HepG2 (cell line): ENCODE measurements around the gene ADIPOR2. TPM values are rescaled to one million over a fixed set of nuclear protein-coding genes. Genes with fewer than 3 reads are reported as not detected.

ENCODE experiments used
- AKAP8 ChIP-seq: sonication (generic); formaldehyde crosslinking; IDR thresholded peaks from 2 replicates; pipeline ENCODE4 v1.5.1; 2020; ENCODE audit warnings: mild to moderate bottlenecking, missing genetic modification reagents
- CEBPG ChIP-seq: IDR thresholded peaks from 2 replicates; pipeline ENCODE4 v1.6.1; 2016
- CENPBD1 ChIP-seq: sonication (generic); formaldehyde crosslinking; IDR thresholded peaks from 2 replicates; pipeline ENCODE4 v1.8.0; 2022; ENCODE audit warnings: missing genetic modification reagents, low read depth, mild to moderate bottlenecking, borderline replicate concordance
- CHD4 ChIP-seq: fragments of 200-600 bp; sonication (generic); IDR thresholded peaks from 2 replicates; pipeline ENCODE4 v1.7.0; 2017; ENCODE audit warnings: mild to moderate bottlenecking, low read length, borderline replicate concordance
- DDIT3 ChIP-seq: sonication (generic); formaldehyde crosslinking; IDR thresholded peaks from 2 replicates; pipeline ENCODE4 v1.4.0; 2020; ENCODE audit warnings: mild to moderate bottlenecking, missing genetic modification reagents
- GMEB2 ChIP-seq: IDR thresholded peaks from 2 replicates; pipeline ENCODE4 v1.6.1; 2016; ENCODE audit warnings: missing biosample characterization, missing genetic modification reagents, low read depth
- HIVEP1 ChIP-seq: sonication (generic); formaldehyde crosslinking; IDR thresholded peaks from 2 replicates; pipeline ENCODE4 v1.4.0; 2020; ENCODE audit warnings: mild to moderate bottlenecking, missing genetic modification reagents
- KDM4B ChIP-seq: sonication (generic); formaldehyde crosslinking; IDR thresholded peaks from 2 replicates; pipeline ENCODE4 v1.4.0; 2020; ENCODE audit warnings: missing genetic modification reagents
- KDM5B ChIP-seq: sonication (generic); formaldehyde crosslinking; IDR thresholded peaks from 2 replicates; pipeline ENCODE4 v1.4.0; 2020; ENCODE audit warnings: missing genetic modification reagents, mild to moderate bottlenecking, borderline replicate concordance
- MAZ ChIP-seq, 2 experiments: sonication (generic) in 1 of 2; formaldehyde crosslinking in 1 of 2; IDR thresholded peaks; 2 replicates each; pipeline versions ENCODE4 v1.5.0 to v1.6.1; 2012 to 2020; ENCODE audit warnings: low read depth in 2 of 2, mild to moderate bottlenecking in 2 of 2, borderline replicate concordance in 1 of 2, improper control_type of control experiment in 1 of 2, low read length in 1 of 2, missing genetic modification reagents in 1 of 2, moderate library complexity in 1 of 2
- MEF2D ChIP-seq: sonication (generic); formaldehyde crosslinking; IDR thresholded peaks from 2 replicates; pipeline ENCODE4 v1.5.1; 2020; ENCODE audit warnings: mild to moderate bottlenecking, missing genetic modification reagents
- NCOA1 ChIP-seq: sonication (generic); formaldehyde crosslinking; IDR thresholded peaks from 2 replicates; pipeline ENCODE4 v1.9.0; 2021; ENCODE audit warnings: missing genetic modification reagents
- NFYB ChIP-seq: sonication (generic); formaldehyde crosslinking; IDR thresholded peaks from 2 replicates; pipeline ENCODE4 v1.4.0; 2020; ENCODE audit warnings: missing genetic modification reagents
- REXO4 ChIP-seq: sonication (generic); formaldehyde crosslinking; IDR thresholded peaks from 2 replicates; pipeline ENCODE4 v1.8.0; 2022; ENCODE audit warnings: missing genetic modification reagents, mild to moderate bottlenecking, borderline replicate concordance
- RFX5 ChIP-seq: IDR thresholded peaks from 2 replicates; pipeline ENCODE4 v1.6.1; 2011; ENCODE audit warnings: low read depth, low read length, improper control_type of control experiment
- SRF ChIP-seq: IDR thresholded peaks from 2 replicates; pipeline ENCODE4 v1.6.1; 2011; ENCODE audit warnings: mild to moderate bottlenecking, low read depth, low read length, moderate library complexity
- TSC22D2 ChIP-seq: sonication (generic); formaldehyde crosslinking; IDR thresholded peaks from 2 replicates; pipeline ENCODE4 v1.5.1; 2020; ENCODE audit warnings: missing genetic modification reagents, mild to moderate bottlenecking, borderline replicate concordance
- ZBTB49 ChIP-seq: sonication (generic); formaldehyde crosslinking; IDR thresholded peaks from 2 replicates; pipeline ENCODE4 v1.4.0; 2020; ENCODE audit warnings: missing genetic modification reagents, borderline replicate concordance
- ZBTB7B ChIP-seq: sonication (generic); formaldehyde crosslinking; IDR thresholded peaks from 2 replicates; pipeline ENCODE4 v1.4.0; 2020; ENCODE audit warnings: missing genetic modification reagents
- ZNF12 ChIP-seq: sonication (generic); formaldehyde crosslinking; IDR thresholded peaks from 2 replicates; pipeline ENCODE4 v1.5.0; 2020; ENCODE audit warnings: missing genetic modification reagents
- ZNF253 ChIP-seq: sonication (generic); formaldehyde crosslinking; IDR thresholded peaks from 2 replicates; pipeline ENCODE4 v1.8.0; 2022; ENCODE audit warnings: mild to moderate bottlenecking, missing genetic modification reagents, borderline replicate concordance
- ZNF343 ChIP-seq: sonication (generic); formaldehyde crosslinking; IDR thresholded peaks from 2 replicates; pipeline ENCODE4 v1.4.0; 2020; ENCODE audit warnings: mild to moderate bottlenecking, missing genetic modification reagents
- ZNF567 ChIP-seq: sonication (generic); formaldehyde crosslinking; IDR thresholded peaks from 2 replicates; pipeline ENCODE4 v1.8.1; 2023; ENCODE audit warnings: mild to moderate bottlenecking, missing genetic modification reagents, borderline replicate concordance
- ZNF589 ChIP-seq: sonication (generic); formaldehyde crosslinking; conservative IDR thresholded peaks from 2 replicates; pipeline ENCODE4 v1.8.0; 2022; ENCODE audit warnings: mild to moderate bottlenecking, moderate library complexity, missing genetic modification reagents
- ZSCAN31 ChIP-seq: sonication (generic); formaldehyde crosslinking; IDR thresholded peaks from 2 replicates; pipeline ENCODE4 v1.5.0; 2020; ENCODE audit warnings: low read depth, mild to moderate bottlenecking, missing genetic modification reagents
- polyA plus RNA-seq, 8 experiments: library from polyadenylated mRNA; depleted of rRNA in 3 of 8; stranded (reverse) in 7 of 8; unstranded in 1 of 8; fragments of >200 nt; fragmentation: Illumina TruSeq in 4 of 8; extraction: Trizol in 4 of 8; gene quantifications; 2 replicates each; pipeline versions ENCODE4 v1.2.1 to v1.2.3, GENCODE V29; 2011 to 2016; ENCODE audit warnings: low read depth in 4 of 8, missing spikeins in 1 of 8, mixed read lengths in 1 of 8; ENCODE audit not compliant: insufficient read depth in 1 of 8
- total RNA-seq, 5 experiments: library from RNA; depleted of rRNA; stranded (reverse); fragments of >200 nt; fragmentation: Illumina TruSeq; extraction: Trizol; gene quantifications; 2 replicates each; pipeline ENCODE4 v1.2.3, GENCODE V29; 2016; ENCODE audit warnings: low read depth in 1 of 5

Gene ADIPOR2
- total and polyA plus RNA-seq, 2 of the 13 experiments (the other 11 are each of a cell fraction or from before 2014, with no cell fraction given) = 35.2 to 52.2 TPM

- TF ChIP-seq ZNF343 = no peak
- TF ChIP-seq ZNF253 (CRISPR knock-in tag) = no peak
- no peak; the same call in 1 of the 2 replicates for TF ChIP-seq TSC22D2 (CRISPR knock-in tag)
- no peak for TF ChIP-seq KDM4B (CRISPR knock-in tag)
- 0 out of 2 replicates have a peak, but pooled peaks have one; percentile 38 for TF ChIP-seq ZNF589 (CRISPR knock-in tag)
- no peak for TF ChIP-seq SRF
- peak; percentile 90 for TF ChIP-seq GMEB2 (CRISPR knock-in tag)
- TF ChIP-seq DDIT3 (CRISPR knock-in tag) = no peak
- TF ChIP-seq REXO4 (CRISPR knock-in tag) = no peak
- TF ChIP-seq RFX5 = 0 out of 2 replicates have a peak, but pooled peaks have one; percentile 12
- no peak for TF ChIP-seq MEF2D
- TF ChIP-seq HIVEP1 (CRISPR knock-in tag) = 0 out of 2 replicates have a peak, but pooled peaks have one; percentile 63
- peak; percentile 37; the same call in 1 of the 2 replicates for TF ChIP-seq ZSCAN31 (CRISPR knock-in tag)
- TF ChIP-seq MAZ (IDR thresholded peaks at IDR 0.05; ENCODE audit: borderline replicate concordance, low read depth, low read length) = peak; percentile 46; the same call in 1 of the 2 replicates
- peak; percentile 74 for TF ChIP-seq MAZ (CRISPR knock-in tag; IDR thresholded peaks at IDR 0.05; ENCODE audit: low read depth)
- no peak for TF ChIP-seq ZBTB7B (CRISPR knock-in tag)
- TF ChIP-seq AKAP8 (CRISPR knock-in tag) = no peak
- TF ChIP-seq CHD4 = no peak
- no peak for TF ChIP-seq NCOA1 (CRISPR knock-in tag)
- TF ChIP-seq KDM5B = peak; percentile 69; the same call in 1 of the 2 replicates
- peak; percentile 58; the same call in 1 of the 2 replicates for TF ChIP-seq ZNF12 (CRISPR knock-in tag)
- peak; percentile 92 for TF ChIP-seq NFYB (CRISPR knock-in tag)
- TF ChIP-seq CEBPG = peak; percentile 49
- no peak for TF ChIP-seq CENPBD1 (CRISPR knock-in tag)
- TF ChIP-seq ZBTB49 (CRISPR knock-in tag) = no peak
- no peak for TF ChIP-seq ZNF567 (CRISPR knock-in tag)
Observed at GRCh38 chr12:1690578-1691122, at the start of gene ADIPOR2 (continued).
